NOMO-1 treated with dmso at 0.1 percent for 144 hours (cell line): ENCODE measurements around the gene ATAD3A.
"Not testable (repeated sequence)": the region's sequence is repeated elsewhere in the genome, so short reads cannot be mapped to it uniquely, and the experiment has no call there.

Source experiments
- DNase-seq: peaks from one replicate; lab custom pipeline; 2025; ENCODE audit not compliant: unreplicated experiment; lab: John Stamatoyannopoulos, UW

The ATAD3A gene

DNA sequence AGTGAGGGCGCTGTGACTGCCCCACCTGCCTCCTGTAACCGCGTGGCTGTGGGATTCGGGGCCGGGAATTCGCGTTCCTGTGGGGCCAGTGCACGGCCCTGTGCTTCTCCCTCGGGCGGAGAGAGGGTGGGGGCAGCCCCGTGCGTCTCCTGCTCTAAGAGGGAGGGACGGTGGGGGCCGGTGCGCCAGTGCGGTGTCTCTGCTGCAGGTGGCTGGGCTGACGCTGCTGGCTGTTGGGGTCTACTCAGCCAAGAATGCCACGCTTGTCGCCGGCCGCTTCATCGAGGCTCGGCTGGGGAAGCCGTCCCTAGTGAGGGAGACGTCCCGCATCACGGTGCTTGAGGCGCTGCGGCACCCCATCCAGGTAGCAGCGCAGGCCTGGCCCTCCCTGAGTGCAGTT is 10.6 kb downstream of the ATAD3A start:
- not testable (repeated sequence) for DNase-seq

DNA sequence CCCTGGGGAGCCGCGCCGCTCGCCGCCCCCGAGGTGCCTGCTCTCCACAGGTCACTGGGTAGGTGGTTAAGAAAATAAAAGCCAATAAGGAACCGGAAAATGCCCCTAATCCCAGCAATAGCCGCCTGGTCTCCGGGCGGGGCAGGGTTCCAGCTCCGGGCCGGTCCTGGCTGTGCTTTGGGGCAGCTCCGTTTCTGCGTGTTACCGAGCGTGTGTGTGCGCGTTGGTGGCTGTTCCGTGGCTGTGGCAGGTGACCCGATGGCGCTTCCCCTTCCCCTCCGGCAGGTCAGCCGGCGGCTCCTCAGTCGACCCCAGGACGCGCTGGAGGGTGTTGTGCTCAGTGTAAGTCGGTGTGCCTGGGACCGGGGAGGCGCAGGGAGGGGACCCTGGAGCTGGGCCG is 11.3 kb downstream of the ATAD3A start:
- DNase-seq, result not testable (repeated sequence)

DNA sequence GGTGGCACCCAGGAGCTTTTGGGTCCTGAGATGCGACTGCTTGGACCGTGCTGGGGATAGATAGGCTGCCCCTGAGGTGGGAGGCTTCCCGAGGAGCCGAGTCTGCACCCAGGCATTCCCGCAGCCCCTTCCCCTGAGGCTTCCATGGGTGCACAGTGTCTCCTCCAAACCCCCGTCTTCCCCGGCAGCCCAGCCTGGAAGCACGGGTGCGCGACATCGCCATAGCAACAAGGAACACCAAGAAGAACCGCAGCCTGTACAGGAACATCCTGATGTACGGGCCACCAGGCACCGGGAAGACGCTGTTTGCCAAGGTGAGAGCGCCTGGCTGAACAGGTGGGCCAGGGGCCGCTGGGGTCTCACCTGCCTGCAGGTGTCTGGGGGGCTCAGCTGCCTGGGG is 11.7 kb downstream of the ATAD3A start:
- not testable (repeated sequence) for DNase-seq

DNA sequence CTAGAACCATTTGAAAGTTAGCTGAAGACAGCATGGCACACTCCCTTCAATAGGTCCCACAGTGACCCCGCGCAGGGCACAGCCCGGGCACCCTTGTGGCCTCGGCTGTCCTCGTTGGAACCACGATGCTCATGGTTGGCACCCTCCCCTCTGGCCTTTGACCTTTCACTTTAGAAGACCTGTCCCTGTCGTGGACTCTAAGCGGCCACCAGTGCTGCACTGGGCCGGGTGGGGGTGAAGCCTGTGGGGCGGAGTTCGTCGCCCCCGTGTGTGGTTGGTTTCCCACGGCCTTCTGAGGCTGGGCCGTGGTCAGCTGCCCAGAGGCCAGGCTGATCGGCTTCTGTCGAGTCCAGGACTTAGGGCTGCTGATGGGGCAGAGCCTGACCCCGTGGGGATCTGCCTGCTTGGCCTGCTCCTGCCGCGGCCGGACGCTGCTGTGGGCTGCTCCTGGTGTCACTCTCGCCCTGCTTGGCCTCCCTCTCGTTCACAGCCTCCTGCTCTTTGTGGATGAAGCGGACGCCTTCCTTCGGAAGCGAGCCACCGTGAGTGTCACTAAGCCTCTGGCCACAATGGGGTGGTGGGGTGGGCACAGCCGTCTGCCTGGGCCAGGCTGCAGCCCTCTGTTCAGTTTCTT is 12.9 kb downstream of the ATAD3A start:
- not testable (repeated sequence) for DNase-seq

DNA sequence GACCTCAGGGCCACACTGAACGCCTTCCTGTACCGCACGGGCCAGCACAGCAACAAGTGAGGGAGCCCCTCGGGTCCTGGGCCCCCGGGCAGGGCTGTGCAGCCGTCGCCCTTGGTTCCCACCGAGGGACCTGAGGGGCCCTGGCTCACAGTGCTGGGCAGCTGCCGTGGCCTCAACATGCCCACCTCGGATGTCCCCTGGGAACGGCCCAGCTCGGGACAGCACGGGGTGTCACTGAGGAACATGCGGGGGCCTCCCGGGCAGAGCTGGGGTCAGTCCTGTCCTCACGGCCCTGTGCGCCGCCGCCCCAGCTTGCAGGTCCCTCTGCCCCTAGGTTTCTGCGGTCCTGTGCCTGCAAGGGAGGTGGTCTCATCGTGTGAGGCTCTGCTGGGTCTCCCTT is 14.5 kb downstream of the ATAD3A start:
- DNase-seq, result not testable (repeated sequence)

DNA sequence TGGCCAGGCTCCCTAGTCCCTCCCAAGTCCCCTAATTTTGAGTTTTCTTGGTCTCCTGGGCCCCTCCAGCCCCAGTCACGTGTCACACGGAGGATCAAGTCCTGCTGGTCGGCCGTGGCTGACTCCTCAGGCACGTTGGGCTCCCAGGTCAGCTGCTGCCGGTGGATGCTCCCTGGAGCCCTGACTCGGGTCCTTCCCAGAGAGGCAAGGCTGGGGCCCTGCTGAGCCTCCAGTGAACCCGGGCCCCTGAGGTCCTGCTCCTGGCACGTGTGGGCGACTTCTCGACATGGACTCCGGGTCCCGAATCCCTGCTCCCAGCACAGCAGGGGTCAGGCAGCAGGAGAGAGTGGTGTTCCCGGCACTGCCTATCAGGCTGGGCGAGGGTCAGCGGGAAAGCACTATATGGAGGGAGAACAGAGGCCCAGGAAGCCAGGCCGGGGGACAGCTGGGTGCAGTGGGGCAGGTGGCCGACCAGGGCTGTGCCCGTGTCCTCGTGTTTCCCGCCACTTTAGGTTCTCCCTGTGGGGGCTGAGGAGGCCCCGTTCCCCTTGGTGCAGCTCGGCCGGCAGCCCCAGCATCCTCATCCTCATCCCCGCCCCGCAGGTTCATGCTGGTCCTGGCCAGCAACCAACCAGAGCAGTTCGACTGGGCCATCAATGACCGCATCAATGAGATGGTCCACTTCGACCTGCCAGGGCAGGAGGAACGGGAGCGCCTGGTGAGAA is 15.3 kb downstream of the ATAD3A start:
- no peak for DNase-seq

DNA sequence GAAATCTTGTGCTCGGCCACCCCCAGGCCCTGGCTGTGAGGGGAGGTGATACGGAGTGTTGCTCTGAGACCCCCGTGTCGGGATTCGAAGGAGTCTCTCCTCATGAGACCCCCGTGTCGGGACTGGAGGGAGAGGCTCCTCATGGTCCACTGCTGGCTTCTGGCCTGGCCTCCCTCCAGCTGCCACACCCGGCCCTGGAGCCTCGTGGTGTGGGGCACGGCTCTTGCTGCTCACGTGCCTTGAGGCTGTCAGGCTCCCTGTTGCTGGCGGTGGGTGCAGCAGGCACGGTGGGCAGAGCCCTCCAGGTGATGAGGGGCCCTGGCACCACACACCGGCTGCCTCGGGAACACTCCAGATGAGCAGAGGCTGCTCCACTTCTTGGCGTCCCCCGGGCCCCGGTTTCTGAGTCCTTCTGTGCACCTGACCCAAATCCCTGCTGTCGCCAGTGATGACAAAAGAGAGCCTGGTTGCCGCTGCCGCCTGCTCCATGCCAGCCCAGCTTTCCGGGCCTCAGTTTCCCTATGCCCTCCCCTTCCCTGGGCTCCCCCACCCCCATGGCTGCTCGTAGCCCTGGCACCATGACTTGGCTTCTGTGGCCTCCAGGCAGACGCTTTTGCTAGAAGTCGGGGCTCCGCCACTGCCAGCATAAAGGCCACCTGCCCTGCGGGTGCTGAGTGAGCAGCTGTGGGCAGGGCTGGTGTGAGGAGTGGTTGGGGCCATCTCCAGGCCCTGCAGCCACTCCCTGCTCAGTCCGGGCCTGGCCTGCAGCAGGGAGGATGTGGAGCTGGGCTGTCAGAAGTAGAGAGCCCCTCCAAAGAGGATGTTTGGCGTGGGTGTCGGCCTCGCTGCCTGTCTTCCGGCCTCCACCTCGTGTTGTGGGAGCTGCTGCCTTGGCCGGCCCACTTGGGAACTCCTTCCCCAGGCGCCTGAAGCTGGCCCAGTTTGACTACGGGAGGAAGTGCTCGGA is 16.6 kb downstream of the ATAD3A start:
- DNase-seq, result no peak

DNA sequence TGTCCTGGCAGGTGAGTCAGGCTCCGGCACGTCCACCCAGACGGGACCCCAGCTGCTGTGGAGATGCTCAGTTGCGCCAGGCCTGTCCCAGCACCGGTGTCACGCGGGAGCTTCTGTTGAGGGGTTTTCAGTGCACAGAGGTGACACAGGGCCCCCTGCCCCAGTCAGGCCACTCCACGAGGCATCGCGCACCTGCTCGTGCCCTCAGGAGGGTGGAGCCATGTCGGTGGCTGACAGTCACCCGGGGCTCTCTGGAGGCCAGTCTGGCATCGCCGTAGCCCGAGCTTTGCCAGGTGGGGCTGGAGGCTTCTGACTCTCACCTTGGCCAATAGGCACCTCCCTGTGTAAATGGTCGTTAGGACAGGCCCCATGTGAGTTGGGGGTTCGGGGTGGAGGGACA is 17.4 kb downstream of the ATAD3A start:
- no peak for DNase-seq

DNA sequence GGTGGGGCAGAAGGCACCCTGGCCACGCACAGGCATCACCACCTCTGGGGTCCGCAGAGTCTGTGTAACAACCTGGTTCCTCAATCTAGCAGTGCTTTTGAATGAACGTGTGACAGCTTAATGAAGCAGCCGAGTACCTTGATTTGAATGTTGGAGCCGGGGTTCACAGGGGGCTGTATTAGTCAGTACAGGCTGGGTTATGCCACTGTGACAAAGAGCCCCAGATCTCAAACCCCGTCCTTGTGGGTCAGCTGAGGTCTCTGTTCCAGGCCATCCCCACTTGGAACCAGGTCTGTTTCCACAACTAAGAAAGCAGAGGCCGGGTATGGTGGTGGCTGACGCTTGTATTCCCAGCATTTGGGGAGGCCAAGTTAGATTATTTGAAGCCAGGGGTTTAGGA is 18.0 kb downstream of the ATAD3A start:
- no peak for DNase-seq

DNA sequence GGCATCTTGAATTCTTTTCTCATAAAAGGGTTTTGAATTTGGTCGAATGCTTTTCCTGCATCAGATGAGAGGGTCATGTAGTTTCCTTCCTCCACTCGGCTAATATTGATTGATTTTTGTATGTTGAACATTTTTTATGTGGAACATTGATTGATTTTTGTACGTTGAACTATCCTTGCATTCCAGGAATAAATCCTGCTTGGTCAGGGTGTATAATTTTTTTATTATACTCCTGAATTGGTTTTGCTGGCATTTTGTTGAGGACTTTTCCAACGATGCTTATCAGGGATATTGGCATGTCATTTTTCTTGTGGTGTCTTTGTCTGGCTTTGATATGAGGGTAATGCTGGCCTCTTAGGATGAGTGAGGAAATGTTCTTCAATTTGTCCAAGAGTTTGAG is 20.0 kb downstream of the ATAD3A start:
- DNase-seq, result no peak

DNA sequence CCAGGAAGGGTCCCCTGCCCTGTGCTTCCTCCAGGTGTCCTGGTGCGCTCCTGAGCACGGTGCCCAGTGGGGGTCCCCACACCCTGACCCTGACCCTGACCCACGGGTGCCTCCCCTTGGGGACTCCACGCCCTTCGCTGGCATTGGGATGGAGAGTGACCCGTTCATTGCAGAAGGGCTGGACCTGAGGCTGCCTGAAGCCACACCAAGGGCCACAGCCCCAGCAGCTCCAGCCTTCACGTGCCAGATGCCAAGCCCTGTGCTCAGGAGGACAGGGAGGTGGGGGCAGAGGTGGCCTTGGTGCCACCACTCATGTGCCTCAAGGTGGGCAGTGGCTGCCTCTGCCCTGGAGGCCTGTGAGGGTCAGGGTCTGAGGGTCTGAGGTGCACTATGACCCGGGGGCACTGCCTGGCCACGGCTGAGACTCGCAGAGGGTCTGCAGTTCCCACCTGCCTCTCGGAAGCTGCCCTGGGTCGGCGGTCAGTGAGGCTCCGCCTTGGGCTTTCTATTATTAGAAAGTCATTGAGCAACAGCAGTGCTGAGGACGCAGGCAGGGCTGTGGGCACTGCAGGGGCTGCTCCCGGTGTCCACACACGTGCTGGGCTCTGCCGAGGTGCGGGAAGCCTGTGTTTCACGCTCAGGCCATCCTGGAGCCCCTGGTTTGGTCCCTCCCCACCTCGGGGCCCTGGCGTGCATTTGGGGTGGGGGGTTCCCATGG is 21.4 kb downstream of the ATAD3A start:
- not testable (repeated sequence) for DNase-seq

DNA sequence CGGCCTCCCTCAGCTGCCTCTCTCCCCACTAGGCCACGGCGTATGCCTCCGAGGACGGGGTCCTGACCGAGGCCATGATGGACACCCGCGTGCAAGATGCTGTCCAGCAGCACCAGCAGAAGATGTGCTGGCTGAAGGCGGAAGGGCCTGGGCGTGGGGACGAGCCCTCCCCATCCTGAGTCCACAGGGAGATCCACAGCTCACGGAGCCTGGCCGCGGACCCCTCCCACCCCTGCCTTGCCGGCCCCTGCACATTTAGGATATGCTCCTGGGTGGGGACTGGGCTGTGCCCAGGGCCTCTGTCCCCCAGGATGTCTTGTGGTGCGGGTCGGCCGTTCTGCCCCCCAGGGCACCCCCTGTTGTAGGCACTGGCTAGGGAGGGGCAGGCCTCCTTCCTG is 21.9 kb downstream of the ATAD3A start:
- not testable (repeated sequence) for DNase-seq

DNA sequence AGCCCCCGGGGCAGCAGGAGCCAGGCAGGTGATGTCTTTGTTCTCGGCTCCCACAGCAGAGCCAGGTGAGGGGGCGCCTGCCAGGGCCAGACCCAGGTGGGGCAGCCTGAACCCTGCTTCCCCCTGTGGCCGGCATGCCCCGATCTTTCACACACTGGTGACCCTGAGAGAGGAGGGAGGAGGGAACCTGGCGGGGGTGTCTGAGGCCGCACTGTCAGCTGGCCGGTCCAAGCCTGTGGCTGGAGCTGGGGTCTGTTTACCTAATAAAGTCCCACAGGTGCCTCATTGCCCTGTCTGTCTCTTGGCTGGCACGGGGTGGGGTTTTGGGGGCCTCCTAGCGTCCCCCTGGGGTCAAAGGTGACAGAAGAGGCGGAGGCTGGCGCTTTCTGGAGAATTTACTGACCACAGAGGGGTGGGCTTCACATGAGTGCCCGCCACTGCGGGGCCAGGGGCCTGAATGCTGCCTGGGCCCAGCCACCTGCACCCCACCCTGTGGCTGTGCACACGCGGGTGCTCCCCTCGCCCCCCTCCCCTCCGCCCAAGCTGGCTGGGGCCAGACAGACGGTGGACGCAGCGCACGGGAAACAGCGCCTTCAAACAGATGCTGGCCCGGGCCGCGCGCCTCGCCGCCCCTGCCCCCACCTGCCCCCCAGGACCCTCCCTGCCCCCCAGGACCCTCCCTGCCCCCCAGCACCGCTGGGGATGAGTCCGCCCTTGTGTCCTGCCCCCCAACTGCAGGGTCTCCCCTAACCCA is 22.6 kb downstream of the ATAD3A start:
- DNase-seq, result no peak

DNA sequence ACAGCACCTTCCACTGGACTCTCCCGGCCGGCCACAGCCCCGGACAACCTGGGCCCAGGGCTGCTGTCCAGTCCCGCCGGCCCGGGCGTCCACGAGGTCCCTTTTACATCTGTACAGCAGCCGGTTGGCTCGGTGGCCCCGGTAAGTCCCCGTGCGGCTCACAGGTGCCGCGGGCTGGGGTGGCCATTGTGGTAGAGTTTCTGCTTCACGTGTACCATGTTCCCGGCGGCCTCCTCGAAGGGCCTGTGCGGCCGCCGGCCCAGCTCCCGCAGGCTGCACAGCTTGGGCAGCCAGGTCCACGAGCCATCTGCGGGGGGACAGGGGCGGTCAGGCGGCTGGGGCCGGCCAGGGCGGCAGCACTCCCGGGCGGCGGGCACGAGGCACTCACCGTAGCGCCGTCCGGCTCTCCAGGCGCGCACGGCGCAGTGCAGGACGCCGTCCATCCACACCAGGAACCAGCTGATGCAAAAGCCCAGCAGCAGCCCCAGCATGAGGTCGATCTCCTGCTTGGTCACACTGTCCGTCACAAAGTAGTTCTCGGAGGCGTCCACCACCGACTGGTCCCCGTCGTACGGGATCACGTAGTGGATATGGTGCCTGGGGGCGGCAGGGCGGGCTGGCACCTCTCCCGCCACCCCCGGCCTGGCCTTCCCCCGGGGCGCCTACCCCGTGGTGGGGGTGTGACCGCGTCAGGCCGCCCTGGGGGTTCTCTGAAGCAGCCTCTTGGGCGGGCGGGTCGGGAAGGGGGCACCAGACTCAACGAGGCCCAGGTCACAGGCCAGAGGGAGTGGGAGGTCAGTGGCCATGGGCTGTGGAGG is 23.4 kb downstream of the ATAD3A start:
- DNase-seq, result no peak

DNA sequence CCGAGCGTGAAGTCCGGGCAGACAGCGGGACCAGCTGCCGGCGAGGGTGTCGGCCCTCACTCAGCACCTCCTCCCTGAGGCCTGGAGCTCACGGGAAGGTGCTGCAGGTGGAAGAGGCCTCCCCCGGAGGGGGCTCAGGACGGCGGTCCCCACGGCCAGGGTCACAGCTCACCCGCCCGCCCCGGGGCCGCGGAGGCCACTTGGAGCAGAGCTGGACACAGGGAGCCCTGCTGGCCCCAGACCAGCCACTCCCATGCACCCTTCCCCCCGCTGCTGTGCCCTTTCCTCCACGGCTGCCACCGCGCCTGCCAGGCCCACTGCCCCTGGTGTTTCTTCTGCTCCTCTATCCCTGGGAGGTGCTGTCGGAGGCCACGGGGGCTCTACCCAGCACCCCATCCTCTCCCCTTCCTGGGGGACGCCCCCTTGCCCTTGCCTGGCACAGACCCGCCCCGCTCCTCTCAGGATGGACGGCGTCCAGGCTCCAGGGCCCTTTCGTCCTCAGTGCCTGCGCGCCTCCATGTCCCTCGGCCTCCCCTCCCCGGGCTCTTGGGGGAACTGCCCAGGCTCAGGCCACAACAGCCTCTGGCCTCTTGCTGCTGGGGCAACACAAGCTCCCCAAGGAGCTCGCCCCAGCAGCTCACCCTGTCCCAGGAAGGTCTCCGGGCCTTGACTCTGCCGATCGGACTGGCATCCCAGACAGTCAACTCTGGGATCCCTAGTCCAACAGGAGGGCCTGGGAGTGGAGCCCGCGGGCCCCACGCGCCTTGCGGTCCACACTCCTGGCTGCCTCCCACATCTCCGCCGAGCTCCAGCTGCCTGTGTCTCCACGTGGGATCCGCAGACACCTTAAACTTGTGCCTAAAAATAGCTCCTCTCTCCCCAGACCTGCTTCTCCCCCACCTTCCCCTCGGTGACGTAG is 24.3 kb downstream of the ATAD3A start:
- DNase-seq, result no peak

DNA sequence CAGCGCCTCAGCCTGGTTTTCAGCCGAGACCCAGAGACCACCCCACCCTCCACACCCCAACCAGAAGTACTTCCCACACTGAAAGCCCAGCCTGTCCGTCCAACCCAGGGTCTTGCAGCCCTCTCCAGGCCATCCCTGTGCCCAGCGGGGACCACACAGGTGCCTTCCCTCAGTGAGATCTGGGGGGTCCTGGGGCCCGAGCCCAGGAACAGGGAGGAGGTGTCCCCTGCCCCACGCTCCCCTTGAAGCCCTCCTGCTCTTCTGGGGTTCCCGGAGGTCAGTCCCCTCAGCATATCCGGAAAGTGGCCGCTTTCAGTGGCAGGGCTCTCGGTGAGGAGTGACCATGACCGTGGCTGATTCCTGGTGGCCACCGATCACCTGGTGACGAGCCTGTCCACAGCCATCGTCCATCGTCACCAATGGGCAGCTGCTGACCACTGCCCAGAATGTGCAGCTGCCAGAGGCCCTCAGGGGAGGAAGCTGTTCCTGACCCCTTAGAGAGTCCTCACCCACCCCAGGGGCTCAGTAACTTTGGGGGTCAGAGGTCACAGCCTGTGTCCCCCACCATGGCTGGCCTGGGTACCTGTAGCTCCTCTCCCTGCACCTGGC is 25.1 kb downstream of the ATAD3A start:
- no peak for DNase-seq

DNA sequence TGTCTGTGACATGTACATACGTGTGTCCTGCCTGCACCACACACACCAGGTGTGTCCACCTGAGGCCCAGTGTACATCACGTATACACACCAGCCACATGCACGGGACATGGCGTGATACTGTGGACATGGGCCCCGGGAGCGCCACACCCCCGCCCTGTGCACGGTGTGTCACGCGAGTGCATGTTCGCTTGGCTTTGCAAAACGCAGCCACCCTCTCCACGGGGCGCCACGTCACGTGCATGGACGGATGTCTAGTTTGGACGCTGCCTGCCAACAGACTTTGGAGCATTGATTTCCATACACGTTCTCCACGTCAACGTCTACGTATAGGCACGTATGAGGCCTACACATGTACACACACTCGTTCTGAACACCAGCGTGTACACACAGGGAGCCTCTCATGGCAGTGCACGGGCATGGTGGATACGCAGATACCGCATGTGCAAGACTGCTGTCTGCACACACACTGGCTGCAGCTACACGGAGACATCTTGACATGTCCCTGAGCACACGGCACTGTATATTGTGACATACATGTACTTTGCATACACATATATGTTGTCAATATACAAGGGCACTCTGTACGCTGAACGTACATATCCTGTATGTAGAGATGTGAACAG is 25.8 kb downstream of the ATAD3A start:
- no peak for DNase-seq

DNA sequence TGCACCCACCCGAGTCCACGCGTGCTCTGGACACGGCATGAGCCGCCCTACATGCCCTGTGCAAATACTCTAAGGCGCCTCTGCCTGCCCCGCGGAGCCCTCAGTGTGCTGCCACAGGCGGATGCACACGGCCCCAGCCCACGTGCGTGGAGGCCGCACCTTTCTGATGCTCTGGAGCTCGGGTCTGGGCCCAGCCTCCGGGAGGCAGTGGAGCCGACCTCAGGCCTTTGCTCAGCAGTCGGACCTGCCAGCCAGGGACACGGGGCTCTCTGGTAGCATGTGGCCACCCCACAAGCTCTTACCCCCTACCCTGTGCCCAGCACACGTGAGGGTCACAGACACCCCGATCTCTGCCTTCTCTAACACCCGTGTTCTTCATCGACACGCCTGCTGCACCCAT is 26.4 kb downstream of the ATAD3A start:
- DNase-seq, result no peak
